C4-2B (cell line): Measurements from ENCODE around the gene OFD1.

Experiments
- CTCF ChIP-seq: fragments of 450-650 bp; conservative IDR thresholded peaks from 2 replicates; pipeline ENCODE4 v1.5.1; 2017; ENCODE audit warnings: mild to moderate bottlenecking
- ZFX ChIP-seq: fragments of 450-650 bp; IDR thresholded peaks from 2 replicates; pipeline ENCODE4 v1.6.1; 2017

GRCh38 chrX:13748486-13748885 lies 13.9 kb downstream of the OFD1 start:
- TF ChIP-seq CTCF (no peak), ZFX (no peak)
